SU-DHL-6 (cell line): Measurements from ENCODE around the gene WDR90.

ENCODE experiments used
- H2AFZ ChIP-seq: fragments of 200-600 bp; sonication (generic); 2 replicates; pipeline ENCODE4 v1.6.1; 2014; ENCODE audit warnings: low read depth, mild to moderate bottlenecking, moderate library complexity, mixed read lengths, antibody characterized with exemption, low read length; ENCODE audit not compliant: severe bottlenecking
- H3F3A ChIP-seq: fragments of 200-600 bp; shearing (Covaris generic); 2 replicates; pipeline ENCODE4 v1.6.0; 2016; ENCODE audit warnings: antibody characterized with exemption, mild to moderate bottlenecking; ENCODE audit not compliant: insufficient read depth
- H3K27ac ChIP-seq: fragments of 200-600 bp; sonication (generic); 2 replicates; pipeline ENCODE4 v1.5.1; 2016; ENCODE audit warnings: low read depth, mild to moderate bottlenecking, low read length, moderate library complexity, mixed read lengths
- H3K27me3 ChIP-seq: fragments of 200-600 bp; sonication (generic), shearing (Covaris generic); 2 replicates; pipeline ENCODE4 v1.6.0; 2014; ENCODE audit warnings: mild to moderate bottlenecking, low read length
- H3K36me3 ChIP-seq: fragments of 200-600 bp; sonication (generic); 2 replicates; pipeline ENCODE4 v1.6.1; 2014; ENCODE audit warnings: mild to moderate bottlenecking, low read length, mixed read lengths
- H3K4me2 ChIP-seq: fragments of 300-600, 200-600 bp; shearing (Covaris generic), sonication (generic); 2 replicates; pipeline ENCODE4 v1.6.0; 2014; ENCODE audit warnings: low read length, low read depth, mild to moderate bottlenecking; ENCODE audit not compliant: poor library complexity, severe bottlenecking
- H3K4me3 ChIP-seq: fragments of 200-600 bp; sonication (generic); 2 replicates; pipeline ENCODE4 v1.5.1; 2014; ENCODE audit warnings: antibody characterized with exemption, low read length, mild to moderate bottlenecking, mixed read lengths; ENCODE audit not compliant: insufficient read depth, poor library complexity, severe bottlenecking
- H3K79me2 ChIP-seq: fragments of 200-600 bp; sonication (generic); 2 replicates; pipeline ENCODE4 v1.6.1; 2014; ENCODE audit warnings: mild to moderate bottlenecking, low read length, moderate library complexity; ENCODE audit not compliant: insufficient read depth
- H3K9ac ChIP-seq: fragments of 200-600 bp; sonication (generic); 2 replicates; pipeline ENCODE4 v1.7.0; 2014; ENCODE audit warnings: mild to moderate bottlenecking, low read length
- H3K9me2 ChIP-seq: fragments of 200-600 bp; sonication (generic); replicated peaks from 2 replicates; pipeline ENCODE4 v1.6.1; 2014; ENCODE audit warnings: low read length; ENCODE audit not compliant: insufficient read depth
- H3K9me3 ChIP-seq: fragments of 200-600 bp; sonication (generic); 2 replicates; pipeline ENCODE4 v1.6.1; 2014; ENCODE audit warnings: low read length, mixed read lengths; ENCODE audit not compliant: insufficient read depth
- H4K20me1 ChIP-seq: fragments of 200-600 bp; sonication (generic); 2 replicates; pipeline ENCODE4 v1.6.1; 2014; ENCODE audit warnings: low read depth, mild to moderate bottlenecking, antibody characterized with exemption, low read length, moderate library complexity, mixed read lengths
- EZH2phosphoT487 ChIP-seq: fragments of 200-600 bp; sonication (generic), shearing (Covaris generic); conservative IDR thresholded peaks from 2 replicates; pipeline ENCODE4 v1.6.1; 2018; ENCODE audit warnings: mild to moderate bottlenecking, antibody characterized with exemption, low read length, moderate library complexity, mixed read lengths
- TF ChIP-seq, protein P1 (sequence below): fragments of 200-600 bp; sonication (generic); IDR thresholded peaks from one replicate; pipeline ENCODE4 v1.5.1; 2017; ENCODE audit warnings: antibody characterized with exemption, mild to moderate bottlenecking, low read length, moderate library complexity; ENCODE audit not compliant: insufficient read depth, poor library complexity, severe bottlenecking

Gene WDR90

GRCh38 chr16:674968-675883 is 26.1 kb downstream of the WDR90 start, which contains the start of gene RHBDL1:
Gene RHBDL1, plus strand, starts transcription at chr16:675671. Its CDS starts 120 bp downstream, at chr16:675791.
- H3K9ac ChIP-seq: no peak within 1 kb of the TSS

DNA sequence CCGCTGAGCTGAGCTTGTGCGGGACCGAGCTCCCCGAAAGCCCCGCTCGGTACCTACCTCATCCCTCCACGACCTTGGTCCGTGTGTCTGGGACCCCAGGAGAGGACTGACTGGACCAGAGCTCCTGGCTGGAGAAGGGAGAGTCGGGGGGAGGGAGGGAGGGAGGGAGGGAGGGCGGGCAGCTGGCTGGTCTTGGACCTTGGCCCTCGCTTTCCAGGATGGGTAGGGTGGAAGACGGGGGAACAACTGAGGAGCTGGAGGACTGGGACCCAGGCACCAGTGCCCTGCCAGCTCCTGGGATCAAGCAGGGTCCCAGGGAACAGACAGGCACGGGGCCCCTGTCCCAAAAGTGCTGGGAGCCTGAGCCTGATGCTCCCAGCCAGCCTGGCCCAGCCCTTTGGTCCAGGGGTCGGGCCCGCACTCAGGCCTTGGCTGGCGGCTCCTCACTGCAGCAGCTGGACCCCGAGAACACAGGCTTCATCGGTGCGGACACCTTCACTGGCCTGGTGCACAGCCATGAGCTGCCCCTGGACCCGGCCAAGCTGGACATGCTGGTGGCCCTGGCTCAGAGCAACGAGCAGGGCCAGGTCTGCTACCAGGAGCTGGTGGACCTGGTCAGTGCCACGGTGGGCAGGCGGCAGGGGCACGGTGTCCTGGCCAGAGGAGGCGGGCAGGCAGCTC is 26.9 kb downstream of the WDR90 start:
- no peaks in the 10 kb centered on the region for H4K20me1 ChIP-seq

More at GRCh38 chr16:674968-675883, 26.1 kb downstream of the WDR90 start, which contains the start of gene RHBDL1:
- Histone ChIP-seq H3K27ac (no peak within 1 kb of the TSS), H3K27me3 (no peaks in the 10 kb centered on the region), H4K20me1 (no peaks in the 10 kb centered on the region), H3K4me3 (no peak within 1 kb of the TSS), H3K36me3 (no peaks in the 10 kb centered on the region), H3K9me3 (no peaks in the 10 kb centered on the region), H3F3A (peaks cover 9% of the 10 kb centered on the region; the same call in 1 of the 2 replicates), H2AFZ (no peak within 1 kb of the TSS), H3K9me2 (no peaks in the 10 kb centered on the region), H3K79me2 (no peaks in the 10 kb centered on the region), H3K4me2 (no peak within 1 kb of the TSS)
- TF ChIP-seq, protein P1, sequence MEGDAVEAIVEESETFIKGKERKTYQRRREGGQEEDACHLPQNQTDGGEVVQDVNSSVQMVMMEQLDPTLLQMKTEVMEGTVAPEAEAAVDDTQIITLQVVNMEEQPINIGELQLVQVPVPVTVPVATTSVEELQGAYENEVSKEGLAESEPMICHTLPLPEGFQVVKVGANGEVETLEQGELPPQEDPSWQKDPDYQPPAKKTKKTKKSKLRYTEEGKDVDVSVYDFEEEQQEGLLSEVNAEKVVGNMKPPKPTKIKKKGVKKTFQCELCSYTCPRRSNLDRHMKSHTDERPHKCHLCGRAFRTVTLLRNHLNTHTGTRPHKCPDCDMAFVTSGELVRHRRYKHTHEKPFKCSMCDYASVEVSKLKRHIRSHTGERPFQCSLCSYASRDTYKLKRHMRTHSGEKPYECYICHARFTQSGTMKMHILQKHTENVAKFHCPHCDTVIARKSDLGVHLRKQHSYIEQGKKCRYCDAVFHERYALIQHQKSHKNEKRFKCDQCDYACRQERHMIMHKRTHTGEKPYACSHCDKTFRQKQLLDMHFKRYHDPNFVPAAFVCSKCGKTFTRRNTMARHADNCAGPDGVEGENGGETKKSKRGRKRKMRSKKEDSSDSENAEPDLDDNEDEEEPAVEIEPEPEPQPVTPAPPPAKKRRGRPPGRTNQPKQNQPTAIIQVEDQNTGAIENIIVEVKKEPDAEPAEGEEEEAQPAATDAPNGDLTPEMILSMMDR: no peak
- TF ChIP-seq EZH2phosphoT487: no peak

GRCh38 chr16:676565-676902 is 27.4 kb downstream of the WDR90 start:
- no peaks in the 10 kb centered on the region for H3K9me3 ChIP-seq
- no peaks in the 10 kb centered on the region for H3K27me3 ChIP-seq
- H3K9ac ChIP-seq: no peak overlapping the region
- no peaks in the 10 kb centered on the region for H3K36me3 ChIP-seq
- peaks cover 8% of the 10 kb centered on the region; the same call in 1 of the 2 replicates for H3K79me2 ChIP-seq
- TF ChIP-seq, protein P1: no peak
- no peak for TF ChIP-seq EZH2phosphoT487
- no peaks in the 10 kb centered on the region for H4K20me1 ChIP-seq
- no peak overlapping the region for H3K4me3 ChIP-seq
- H3K4me2 ChIP-seq: no peak overlapping the region
- no peaks in the 10 kb centered on the region for H3K9me2 ChIP-seq
- H3K27ac ChIP-seq: no peak overlapping the region
- H3F3A ChIP-seq: peaks cover 9% of the 10 kb centered on the region; the same call in 1 of the 2 replicates
- no peak overlapping the region for H2AFZ ChIP-seq

More for the DNA sequence above, 26.9 kb downstream of the WDR90 start:
- no peaks in the 10 kb centered on the region for H3K27me3 ChIP-seq
- no peak overlapping the region for H3K4me3 ChIP-seq
- peaks cover 3% of the 10 kb centered on the region; the same call in 1 of the 2 replicates for H3K79me2 ChIP-seq
- H2AFZ ChIP-seq: no peak overlapping the region
- no peaks in the 10 kb centered on the region for H3K36me3 ChIP-seq
- H3K9me2 ChIP-seq: no peaks in the 10 kb centered on the region
- TF ChIP-seq, protein P1: no peak
- no peak for TF ChIP-seq EZH2phosphoT487
- H3F3A ChIP-seq: peaks cover 9% of the 10 kb centered on the region; the same call in 1 of the 2 replicates
- H3K9ac ChIP-seq: no peak overlapping the region
- H3K4me2 ChIP-seq: no peak overlapping the region
- no peak overlapping the region for H3K27ac ChIP-seq
- no peaks in the 10 kb centered on the region for H3K9me3 ChIP-seq
